GOT3 (cell line): ENCODE results near the gene NAALADL2.
"Not testable (repeated sequence)": the region's sequence is repeated elsewhere in the genome, so short reads cannot be mapped to it uniquely, and the experiment has no call there.

Experiments
- DNase-seq: peaks from one replicate; lab custom pipeline; 2025; ENCODE audit warnings: mixed read lengths; lab: John Stamatoyannopoulos, UW

NAALADL2 gene

GRCh38 chr3:175591375-175591774, 732.2 kb downstream of the NAALADL2 start:
- DNase-seq = no peak

GRCh38 chr3:175593331-175593730, 734.2 kb downstream of the NAALADL2 start:
- DNase-seq = no peak

GRCh38 chr3:175598740-175599139, 739.6 kb downstream of the NAALADL2 start:
- DNase-seq = no peak

- no peak for DNase-seq
Measured at GRCh38 chr3:175601521-175601920, 742.4 kb downstream of the NAALADL2 start.

GRCh38 chr3:175605851-175606250, 746.7 kb downstream of the NAALADL2 start:
- no peak for DNase-seq

- no peak for DNase-seq
Measured at GRCh38 chr3:175606650-175607318, 747.6 kb downstream of the NAALADL2 start.

- DNase-seq = no peak
Measured at GRCh38 chr3:175608356-175608755, 749.2 kb downstream of the NAALADL2 start.

- no peak for DNase-seq
Measured at GRCh38 chr3:175608911-175609310, 749.8 kb downstream of the NAALADL2 start.

GRCh38 chr3:175612487-175613196, 753.5 kb downstream of the NAALADL2 start:
- no peak for DNase-seq

- DNase-seq = not testable (repeated sequence)
Measured at GRCh38 chr3:175614107-175614506, 755.0 kb downstream of the NAALADL2 start.

GRCh38 chr3:175617247-175617646, 758.1 kb downstream of the NAALADL2 start:
- DNase-seq = no peak

- DNase-seq = no peak
Measured at GRCh38 chr3:175619369-175619768, 760.2 kb downstream of the NAALADL2 start.

GRCh38 chr3:175620093-175620492, 761.0 kb downstream of the NAALADL2 start:
- no peak for DNase-seq

- no peak for DNase-seq
Measured at GRCh38 chr3:175620532-175620931, 761.4 kb downstream of the NAALADL2 start.

- DNase-seq = no peak
Measured at GRCh38 chr3:175640958-175641357, 781.8 kb downstream of the NAALADL2 start.

- DNase-seq = no peak
Measured at GRCh38 chr3:175646865-175647264, 787.7 kb downstream of the NAALADL2 start.

- DNase-seq = no peak
Measured at GRCh38 chr3:175648899-175649298, 789.8 kb downstream of the NAALADL2 start.

GRCh38 chr3:175651716-175652115, 792.6 kb downstream of the NAALADL2 start:
- no peak for DNase-seq

- no peak for DNase-seq
Measured at GRCh38 chr3:175655351-175655750, 796.2 kb downstream of the NAALADL2 start.

GRCh38 chr3:175656461-175656860, 797.3 kb downstream of the NAALADL2 start:
- DNase-seq = no peak

- DNase-seq = no peak
Measured at GRCh38 chr3:175659670-175660350, 800.7 kb downstream of the NAALADL2 start.

GRCh38 chr3:175662815-175663214, 803.7 kb downstream of the NAALADL2 start:
- no peak for DNase-seq

- no peak for DNase-seq
Measured at GRCh38 chr3:175664911-175665310, 805.8 kb downstream of the NAALADL2 start.
